Measurements from ENCODE around the gene SLC12A2.

DNA sequence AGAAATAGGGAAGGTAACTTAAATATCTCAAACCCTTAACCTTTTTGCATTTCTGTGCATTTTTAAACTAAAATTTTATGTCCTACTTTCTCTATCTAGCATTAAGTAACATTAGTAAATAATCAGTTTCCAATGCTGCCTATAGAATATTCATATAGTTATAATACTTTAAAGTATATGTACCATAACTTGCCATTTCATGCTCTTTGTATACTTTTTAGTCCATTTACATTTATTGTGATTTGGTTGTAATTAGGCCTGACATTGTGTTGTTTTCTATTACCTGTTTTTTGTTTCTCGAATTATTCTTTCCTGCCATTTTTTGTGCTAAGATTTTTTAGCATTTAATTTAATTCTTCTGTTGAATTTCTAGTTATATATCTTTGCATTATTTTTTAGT lies 13.7 kb downstream of the SLC12A2 start:
- no peak for TF ChIP-seq POLR2AphosphoS5 (IDR thresholded peaks at IDR 0.05; ENCODE audit: borderline replicate concordance, low read depth, low read length)
- no peak for TF ChIP-seq EZH2 (IDR thresholded peaks at IDR 0.05)
